Measurements from ENCODE around the gene MBNL2. TPM values are rescaled to one million over a fixed set of nuclear protein-coding genes. Genes with fewer than 3 reads are reported as not detected.

Gene MBNL2
- total RNA-seq, 1 donor from 2014 or later, result 71.8 TPM

DNA sequence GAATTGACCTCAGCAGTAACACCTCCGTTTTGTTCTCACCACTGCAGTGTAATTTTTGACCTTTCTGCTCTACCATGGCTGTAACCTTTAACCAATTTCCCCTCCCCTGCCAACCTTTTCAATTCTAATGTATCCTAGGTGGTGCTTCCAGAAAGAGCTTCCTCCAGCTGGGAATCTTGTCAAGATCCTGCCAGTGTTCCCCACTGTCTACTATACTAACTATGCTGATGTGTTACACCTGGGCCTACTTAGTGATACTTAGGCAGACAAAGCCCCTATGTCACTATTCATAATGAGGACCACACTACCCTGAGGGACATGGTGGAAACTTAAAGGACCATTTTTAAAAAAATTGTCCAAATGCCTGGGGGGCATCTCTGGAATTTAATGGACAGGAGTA lies 41.0 kb downstream of the MBNL2 start:
- H3K27me3 Mint-ChIP-seq (ENCODE audit: low read depth), result no peaks in the 10 kb centered on the region
- no peak overlapping the region for H3K4me3 Mint-ChIP-seq
- TF ChIP-seq, protein P1, sequence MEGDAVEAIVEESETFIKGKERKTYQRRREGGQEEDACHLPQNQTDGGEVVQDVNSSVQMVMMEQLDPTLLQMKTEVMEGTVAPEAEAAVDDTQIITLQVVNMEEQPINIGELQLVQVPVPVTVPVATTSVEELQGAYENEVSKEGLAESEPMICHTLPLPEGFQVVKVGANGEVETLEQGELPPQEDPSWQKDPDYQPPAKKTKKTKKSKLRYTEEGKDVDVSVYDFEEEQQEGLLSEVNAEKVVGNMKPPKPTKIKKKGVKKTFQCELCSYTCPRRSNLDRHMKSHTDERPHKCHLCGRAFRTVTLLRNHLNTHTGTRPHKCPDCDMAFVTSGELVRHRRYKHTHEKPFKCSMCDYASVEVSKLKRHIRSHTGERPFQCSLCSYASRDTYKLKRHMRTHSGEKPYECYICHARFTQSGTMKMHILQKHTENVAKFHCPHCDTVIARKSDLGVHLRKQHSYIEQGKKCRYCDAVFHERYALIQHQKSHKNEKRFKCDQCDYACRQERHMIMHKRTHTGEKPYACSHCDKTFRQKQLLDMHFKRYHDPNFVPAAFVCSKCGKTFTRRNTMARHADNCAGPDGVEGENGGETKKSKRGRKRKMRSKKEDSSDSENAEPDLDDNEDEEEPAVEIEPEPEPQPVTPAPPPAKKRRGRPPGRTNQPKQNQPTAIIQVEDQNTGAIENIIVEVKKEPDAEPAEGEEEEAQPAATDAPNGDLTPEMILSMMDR (IDR thresholded peaks at IDR 0.05; ENCODE audit: unreplicated experiment), result no peak
- peaks cover 5% of the 10 kb centered on the region for H3K36me3 Mint-ChIP-seq
- H3K4me1 Mint-ChIP-seq, result peaks cover 65% of the 10 kb centered on the region
- no peak for DNase-seq (ENCODE audit: low spot score in 2 of 2, unreplicated experiment in 2 of 2)
- no peaks in the 10 kb centered on the region for H3K9me3 Mint-ChIP-seq
- H3K27ac Mint-ChIP-seq, result peak overlapping the region; percentile 27

DNA sequence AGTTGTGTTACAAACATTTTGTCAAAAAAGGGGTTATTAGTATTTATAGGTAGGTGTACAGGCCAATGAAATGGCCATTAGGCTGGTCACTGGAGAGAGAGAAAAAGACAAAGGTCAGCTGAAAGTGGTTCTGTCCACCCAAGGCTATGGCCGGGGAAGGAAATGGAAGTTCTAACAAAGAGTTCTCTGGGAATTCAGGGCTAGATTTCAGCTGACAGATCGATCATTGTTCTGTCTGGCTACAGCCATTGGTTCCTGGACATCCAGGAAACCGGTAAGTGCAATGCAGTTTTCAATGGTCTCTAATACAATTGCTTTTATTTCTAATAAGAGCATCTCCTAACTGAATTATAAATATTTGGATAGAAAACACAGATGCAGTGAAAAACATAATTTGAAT lies 42.5 kb downstream of the MBNL2 start:
- peaks cover 59% of the 10 kb centered on the region for H3K4me1 Mint-ChIP-seq

DNA sequence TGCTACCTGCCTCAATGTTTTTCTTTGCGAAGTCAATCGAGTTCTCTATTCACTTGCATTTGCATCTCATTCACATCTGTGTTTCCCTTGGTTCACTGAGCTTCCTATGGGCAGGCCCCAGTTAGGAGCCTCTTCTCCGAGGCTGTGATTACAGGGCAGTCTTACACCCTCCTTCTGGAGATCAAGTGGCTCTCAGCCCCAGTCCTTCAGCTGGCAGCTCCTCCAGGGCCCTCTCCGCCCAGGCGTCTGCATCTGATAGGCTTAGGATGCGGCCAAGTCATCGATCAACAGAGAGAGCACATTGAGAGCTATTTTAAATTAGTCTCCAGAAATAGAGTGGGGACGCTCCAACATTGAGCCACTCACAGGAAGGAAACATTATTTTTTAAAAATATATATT lies 44.2 kb downstream of the MBNL2 start:
- no peak for DNase-seq (ENCODE audit: low spot score in 2 of 2, unreplicated experiment in 2 of 2)
- Mint-ChIP-seq H3K9me3 (no peaks in the 10 kb centered on the region), H3K36me3 (peaks cover 9% of the 10 kb centered on the region), H3K27ac (peak overlapping the region; percentile 87), H3K4me1 (peaks cover 43% of the 10 kb centered on the region), H3K27me3 (ENCODE audit: low read depth) (no peaks in the 10 kb centered on the region), H3K4me3 (peak overlapping the region; percentile 11)
- TF ChIP-seq, protein P1 (IDR thresholded peaks at IDR 0.05; ENCODE audit: unreplicated experiment), result no peak

More for the DNA sequence above, 42.5 kb downstream of the MBNL2 start:
- Mint-ChIP-seq H3K36me3 (peaks cover 9% of the 10 kb centered on the region), H3K27me3 (ENCODE audit: low read depth) (no peaks in the 10 kb centered on the region), H3K27ac (peak overlapping the region; percentile 53), H3K9me3 (no peaks in the 10 kb centered on the region), H3K4me3 (no peak overlapping the region)
- TF ChIP-seq, protein P1 (IDR thresholded peaks at IDR 0.05; ENCODE audit: unreplicated experiment), result no peak
- no peak for DNase-seq (ENCODE audit: low spot score in 2 of 2, unreplicated experiment in 2 of 2)

DNA sequence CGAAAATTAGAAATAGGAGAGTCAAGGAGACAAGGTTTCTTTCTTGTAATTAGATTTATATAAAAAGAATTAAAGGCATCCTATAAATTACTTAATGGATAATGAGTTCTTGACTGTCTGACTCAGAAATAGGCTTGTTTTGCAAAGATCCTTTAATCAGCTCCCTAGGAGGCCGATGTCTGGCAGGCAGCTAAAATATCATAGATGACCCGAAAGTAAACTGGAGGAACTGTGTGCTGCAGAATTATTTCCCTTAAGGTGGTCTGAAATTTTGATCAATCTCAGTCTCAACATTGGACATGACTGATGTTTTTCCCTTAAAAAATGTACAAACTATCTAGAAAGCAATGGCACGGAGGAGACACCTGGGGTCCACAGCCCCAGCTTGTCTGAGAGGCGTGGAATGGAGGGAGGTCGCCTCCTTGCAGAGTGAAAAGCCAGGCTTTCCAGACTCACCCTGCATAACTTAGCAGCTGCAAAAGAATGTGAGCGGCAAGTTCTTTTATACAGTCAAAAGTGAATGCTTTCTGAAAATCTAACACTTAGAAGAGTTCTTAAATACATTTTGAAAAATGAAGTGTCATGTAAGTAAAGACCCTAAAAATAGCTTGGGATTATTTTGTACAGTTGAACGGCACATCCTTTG lies 44.8 kb downstream of the MBNL2 start:
- no peaks in the 10 kb centered on the region for H3K27me3 Mint-ChIP-seq (ENCODE audit: low read depth)
- no peaks in the 10 kb centered on the region for H3K9me3 Mint-ChIP-seq
- peak overlapping the region; percentile 23 for H3K4me3 Mint-ChIP-seq
- DNase-seq (ENCODE audit: low spot score in 2 of 2, unreplicated experiment in 2 of 2), result no peak
- TF ChIP-seq, protein P1 (IDR thresholded peaks at IDR 0.05; ENCODE audit: unreplicated experiment), result no peak
- H3K4me1 Mint-ChIP-seq, result peaks cover 38% of the 10 kb centered on the region
- H3K27ac Mint-ChIP-seq, result peak overlapping the region; percentile 84
- peaks cover 9% of the 10 kb centered on the region for H3K36me3 Mint-ChIP-seq

DNA sequence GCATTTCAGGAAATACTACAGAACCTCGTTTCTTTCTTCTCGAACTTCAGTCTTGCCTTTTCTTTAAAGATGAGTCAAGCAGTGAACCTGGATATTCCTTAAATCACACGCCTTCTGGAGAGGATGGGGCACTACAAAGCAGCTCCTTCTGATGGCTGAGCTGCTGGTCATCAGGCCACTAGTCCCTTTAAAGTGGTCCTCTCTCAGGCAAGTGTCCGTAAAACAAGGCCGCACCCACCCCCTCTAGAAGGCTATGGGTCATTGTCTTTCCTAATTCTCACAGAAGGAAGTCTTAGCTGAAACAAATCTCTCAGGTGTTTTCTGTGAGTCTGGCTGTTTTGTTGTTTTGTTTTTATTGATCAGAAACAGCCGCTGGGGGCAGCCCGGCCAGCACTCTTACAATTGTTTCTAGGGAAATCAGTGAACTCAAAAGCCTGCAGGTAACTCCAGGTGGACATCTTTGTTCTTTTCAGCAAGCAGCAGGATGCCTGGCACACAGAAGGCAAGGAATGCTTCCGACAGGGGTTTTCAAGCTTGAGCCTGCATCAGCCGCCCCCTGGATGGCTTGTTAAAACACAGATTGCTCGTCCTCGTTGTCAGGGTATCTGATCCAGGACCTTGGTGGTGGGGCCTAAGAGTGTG lies 45.4 kb downstream of the MBNL2 start:
- TF ChIP-seq, protein P1 (IDR thresholded peaks at IDR 0.05; ENCODE audit: unreplicated experiment), result no peak

More for the DNA sequence above, 45.4 kb downstream of the MBNL2 start:
- Mint-ChIP-seq H3K27me3 (ENCODE audit: low read depth) (no peaks in the 10 kb centered on the region), H3K36me3 (peaks cover 9% of the 10 kb centered on the region), H3K4me3 (peak overlapping the region; percentile 23), H3K4me1 (peaks cover 38% of the 10 kb centered on the region), H3K9me3 (no peaks in the 10 kb centered on the region), H3K27ac (peak overlapping the region; percentile 84)
- no peak for DNase-seq (ENCODE audit: low spot score in 2 of 2, unreplicated experiment in 2 of 2)

Measured in mesothelial cell of epicardium (in vitro differentiated cells).